Left forelimb (tissue), 1 donor: ENCODE results near the gene KLHL28.

ENCODE experiments used
- DNase-seq: peaks from one replicate; pipeline ENCODE4 v3.0.0-alpha.2; 2018; ENCODE audit warnings: low spot score

KLHL28 gene, protein sequence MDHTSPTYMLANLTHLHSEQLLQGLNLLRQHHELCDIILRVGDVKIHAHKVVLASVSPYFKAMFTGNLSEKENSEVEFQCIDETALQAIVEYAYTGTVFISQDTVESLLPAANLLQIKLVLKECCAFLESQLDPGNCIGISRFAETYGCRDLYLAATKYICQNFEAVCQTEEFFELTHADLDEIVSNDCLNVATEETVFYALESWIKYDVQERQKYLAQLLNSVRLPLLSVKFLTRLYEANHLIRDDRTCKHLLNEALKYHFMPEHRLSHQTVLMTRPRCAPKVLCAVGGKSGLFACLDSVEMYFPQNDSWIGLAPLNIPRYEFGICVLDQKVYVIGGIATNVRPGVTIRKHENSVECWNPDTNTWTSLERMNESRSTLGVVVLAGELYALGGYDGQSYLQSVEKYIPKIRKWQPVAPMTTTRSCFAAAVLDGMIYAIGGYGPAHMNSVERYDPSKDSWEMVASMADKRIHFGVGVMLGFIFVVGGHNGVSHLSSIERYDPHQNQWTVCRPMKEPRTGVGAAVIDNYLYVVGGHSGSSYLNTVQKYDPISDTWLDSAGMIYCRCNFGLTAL

DNA sequence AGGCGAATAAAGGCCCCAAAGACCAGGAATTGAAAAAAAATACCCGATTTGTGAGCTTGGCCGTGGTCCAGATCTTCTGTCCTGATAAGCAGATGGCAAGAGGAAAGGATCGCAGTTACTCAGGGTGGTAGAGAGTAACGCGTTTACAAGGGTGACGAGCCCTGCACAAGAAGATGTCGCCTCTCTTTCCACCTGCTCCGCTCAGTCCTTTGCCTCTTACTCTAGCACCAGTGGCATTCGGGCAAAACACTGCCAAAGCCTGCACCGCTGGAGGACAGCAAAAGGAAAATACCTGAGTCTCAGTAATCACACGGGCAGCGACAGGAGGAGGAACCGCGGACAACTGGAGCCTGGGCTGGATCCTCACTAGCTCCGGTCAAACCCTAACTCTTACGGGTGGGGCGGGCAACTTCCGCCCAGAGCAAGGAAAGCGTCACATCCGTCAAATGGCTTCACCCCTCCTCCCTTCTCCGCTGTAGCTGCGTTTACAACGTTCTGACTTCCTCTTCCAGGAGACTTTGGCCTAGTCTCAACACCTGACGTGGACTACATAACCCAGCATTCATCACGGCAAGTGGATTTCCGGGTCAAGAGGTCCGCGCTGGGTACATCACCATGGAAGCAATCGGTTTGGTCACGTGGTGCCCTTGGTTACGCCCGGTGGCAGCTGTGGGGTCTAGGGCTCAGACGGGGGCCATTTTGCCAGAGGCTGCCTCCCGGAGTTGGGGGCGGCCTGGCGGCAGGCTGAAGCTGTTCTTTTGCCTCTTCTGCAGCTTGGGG lies at the start of gene KLHL28, which contains the start of gene TOGARAM1:
KLHL28 (minus strand) TSS at position 394 of the 780 bp plus-strand sequence. CDS start 16,019 bp downstream, outside the sequence.
TOGARAM1 (plus strand) TSS at position 637 of the 780 bp plus-strand sequence. CDS start 232 bp downstream, outside the sequence.
- DNase-seq = peak; percentile 98

DNA sequence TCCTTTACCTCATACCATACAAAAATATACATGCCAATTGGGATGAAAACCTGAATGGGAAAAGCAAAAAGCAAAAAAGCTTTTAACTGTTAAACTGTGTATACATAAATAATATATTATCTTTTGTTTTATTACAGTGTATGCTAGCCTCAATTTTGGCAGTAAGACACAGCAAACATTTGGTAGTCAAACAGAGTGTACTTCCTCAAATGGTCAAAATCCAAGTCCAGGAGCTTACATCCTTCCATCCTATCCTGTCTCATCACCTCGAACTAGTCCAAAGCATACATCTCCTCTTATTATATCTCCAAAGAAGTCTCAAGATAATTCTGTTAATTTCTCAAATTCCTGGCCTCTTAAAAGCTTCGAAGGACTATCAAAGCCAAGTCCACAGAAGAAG lies 42.2 kb upstream of the KLHL28 start:
- no peak for DNase-seq

DNA sequence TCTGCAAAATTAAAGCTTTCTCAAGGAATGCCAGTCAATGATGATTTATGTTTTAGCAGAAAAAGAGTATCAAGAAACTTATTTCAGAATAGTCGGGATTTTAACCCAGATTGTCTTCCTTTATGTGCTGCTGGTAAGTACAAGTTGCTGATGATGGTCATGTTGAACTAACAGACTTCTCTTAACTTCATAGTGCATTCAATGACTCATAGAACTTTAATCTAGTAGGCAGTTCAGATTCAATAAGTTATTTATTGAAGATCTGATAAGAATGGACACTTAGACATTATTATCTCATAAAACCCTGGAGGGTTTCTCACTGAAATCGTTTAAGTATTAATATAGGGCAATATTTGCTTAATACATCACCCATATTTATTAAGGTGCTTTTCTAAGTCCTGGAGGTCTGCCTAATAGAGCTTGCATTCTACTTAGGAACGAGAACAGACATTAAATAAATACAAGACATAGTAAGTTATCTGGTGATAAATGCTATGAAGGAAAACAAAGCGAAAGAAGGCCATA lies 34.1 kb upstream of the KLHL28 start:
- no peak for DNase-seq

DNA sequence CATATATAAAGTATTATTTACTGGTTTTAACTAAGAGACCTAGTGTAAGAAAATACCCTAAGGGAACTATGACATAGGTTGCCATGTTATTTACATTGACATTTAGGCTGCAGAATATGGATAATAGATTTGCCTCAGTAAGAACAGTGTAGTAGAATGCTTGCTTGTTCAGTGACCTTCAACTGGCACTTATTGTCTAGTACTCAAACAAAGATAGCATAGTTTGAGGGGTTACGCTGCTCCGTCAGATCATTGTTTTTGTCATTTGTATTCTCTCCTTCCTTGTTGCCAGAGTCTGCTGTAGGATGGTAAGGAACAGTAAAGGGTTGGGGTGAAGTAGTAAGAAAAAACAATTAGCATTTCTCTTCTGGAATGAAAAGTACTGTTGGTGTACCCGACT lies 33.4 kb upstream of the KLHL28 start:
- DNase-seq = no peak

DNA sequence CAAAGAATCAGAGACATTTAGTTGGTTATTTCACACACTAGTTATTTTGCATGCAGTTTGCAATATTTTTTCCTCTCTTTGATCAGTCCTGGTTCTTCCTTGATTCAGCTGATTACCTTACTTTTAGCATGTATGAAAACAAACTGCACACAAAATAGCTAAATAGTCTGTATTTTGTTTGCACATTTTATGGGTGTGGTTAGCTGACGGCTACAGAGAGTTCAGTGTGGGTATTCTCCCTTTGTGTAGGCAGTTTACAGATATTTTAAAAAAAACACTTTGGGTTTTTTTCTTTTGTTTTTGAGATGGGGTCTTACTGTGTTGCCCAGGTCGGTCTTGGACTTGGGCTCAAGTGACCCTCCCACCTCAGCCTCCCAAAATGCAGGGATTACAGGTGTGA lies 28.8 kb upstream of the KLHL28 start:
- DNase-seq = no peak

DNA sequence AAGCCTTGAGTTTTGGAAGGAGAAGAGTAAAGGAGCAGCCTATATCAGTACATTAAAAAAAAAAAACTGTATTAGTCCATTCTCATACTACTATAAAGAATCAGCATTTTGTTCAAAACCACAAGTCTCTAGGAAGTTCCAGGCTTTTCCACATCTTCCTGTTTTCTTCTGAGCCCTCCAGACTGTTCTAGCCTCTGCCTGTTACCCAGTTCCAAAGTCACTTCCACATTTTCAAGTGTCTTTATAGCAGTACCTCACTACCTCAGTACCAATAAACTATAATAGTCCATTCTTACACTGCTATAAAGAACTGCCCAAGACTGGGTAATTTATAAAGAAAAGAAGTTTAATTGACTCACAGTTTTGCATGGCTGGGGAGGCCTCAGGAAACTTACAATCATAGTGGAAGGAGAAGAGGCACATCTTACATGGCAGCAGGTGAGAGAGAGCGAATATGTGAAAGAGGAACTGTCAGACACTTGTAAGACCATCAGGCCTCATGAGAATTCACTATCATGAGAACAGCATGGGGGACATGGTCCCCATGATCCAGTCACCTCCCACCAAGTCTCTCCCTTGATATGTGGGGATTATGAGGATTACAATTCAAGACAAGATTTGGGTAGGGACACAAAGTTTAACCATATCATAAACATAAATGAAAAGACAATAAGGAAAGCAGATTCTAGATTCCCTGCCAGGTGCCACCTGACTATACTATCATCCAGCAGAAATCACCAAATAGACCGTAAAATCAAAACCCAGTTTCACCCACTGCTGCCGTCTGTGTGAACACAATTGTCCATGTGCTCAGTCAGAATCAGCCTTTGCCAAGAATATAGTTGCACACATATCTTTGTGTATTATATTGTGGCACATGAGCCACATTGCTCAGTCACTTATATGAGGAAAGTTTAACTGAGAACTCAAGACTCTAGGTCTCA lies 28.0 kb upstream of the KLHL28 start:
- DNase-seq = no peak

DNA sequence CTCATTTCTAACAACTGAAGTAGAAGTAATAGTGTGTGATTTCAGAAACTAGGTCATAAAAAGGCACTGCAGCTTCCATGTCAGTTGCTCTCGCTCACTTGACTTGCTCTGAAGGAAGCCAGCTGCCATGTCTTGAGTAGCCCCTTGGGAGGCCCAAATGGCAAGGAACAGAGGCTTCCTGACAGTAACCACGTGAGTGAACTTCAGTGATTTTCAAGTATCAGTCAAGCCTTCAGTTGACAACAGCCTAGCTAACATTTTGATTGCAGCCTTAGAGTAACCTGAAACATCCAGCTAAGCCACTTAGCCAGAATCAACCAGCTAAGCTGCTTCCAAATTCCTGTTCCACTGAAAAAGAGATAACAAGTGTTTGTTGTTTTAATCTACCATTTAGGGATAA lies 26.9 kb upstream of the KLHL28 start:
- DNase-seq = no peak

DNA sequence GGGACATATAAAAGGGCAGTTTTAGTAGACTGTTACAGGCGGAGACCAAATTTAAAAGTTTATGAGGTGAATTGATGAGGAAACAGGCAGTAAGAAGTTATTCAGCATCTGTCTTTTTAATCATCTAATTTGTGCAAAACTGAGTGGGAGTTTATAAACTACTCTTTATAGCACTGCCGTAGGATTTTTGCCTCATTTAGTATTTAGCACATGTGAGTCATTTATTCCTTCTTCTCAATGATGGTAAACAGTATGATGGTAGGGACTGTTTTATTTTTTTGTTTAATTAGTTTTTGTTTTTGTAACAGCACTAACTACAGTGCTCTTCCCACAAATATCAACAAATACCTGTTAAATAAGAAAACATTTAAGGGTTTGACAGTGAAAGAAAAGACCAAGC lies 20.8 kb upstream of the KLHL28 start:
- no peak for DNase-seq

DNA sequence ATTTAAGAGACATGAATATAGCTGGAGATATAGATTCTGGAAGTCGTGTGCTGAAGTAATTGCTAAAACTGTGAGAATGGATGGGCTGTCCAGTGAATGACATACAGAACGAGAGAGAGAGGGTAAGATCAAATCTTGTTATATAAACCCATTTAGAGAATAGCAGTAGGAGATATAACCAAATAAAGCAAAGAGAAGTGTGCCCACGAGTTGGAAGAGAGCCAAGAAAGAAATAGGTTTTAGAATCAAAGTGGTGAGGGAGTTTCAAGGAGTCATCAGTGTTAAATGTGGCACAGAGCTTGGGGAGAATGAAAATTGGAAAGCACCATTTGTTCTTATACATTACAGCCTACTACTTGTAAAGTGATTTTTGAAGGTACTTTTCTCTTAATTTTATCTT lies 19.5 kb upstream of the KLHL28 start:
- DNase-seq = no peak

DNA sequence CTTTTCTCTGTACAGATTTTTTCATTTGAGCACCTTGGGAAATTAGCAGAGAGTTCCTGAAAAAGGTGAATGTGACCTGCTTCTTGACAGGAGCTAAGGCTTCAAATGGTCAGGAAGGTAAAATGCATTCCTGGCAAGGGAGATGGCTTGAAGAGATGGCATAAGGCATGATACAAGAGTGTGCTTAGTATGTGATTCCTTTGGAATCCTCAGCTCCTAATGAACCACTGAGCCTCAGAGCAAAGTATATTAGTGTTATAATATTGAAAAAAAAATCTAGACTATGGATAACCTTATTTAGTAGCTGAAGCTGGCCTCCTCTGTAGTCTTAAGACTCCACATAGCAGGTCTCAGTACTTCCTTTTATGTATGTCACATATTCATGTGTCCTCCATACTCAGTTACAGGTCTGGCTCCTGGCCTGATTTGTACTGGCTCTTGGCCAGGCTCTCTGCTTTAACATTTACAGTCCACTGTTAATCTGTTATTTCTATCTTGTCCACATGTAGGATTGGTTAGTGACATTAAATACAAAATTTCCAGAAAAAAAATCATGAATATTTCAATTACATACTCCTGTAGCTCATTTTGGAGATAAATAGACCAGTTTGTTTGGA lies 18.1 kb upstream of the KLHL28 start:
- no peak for DNase-seq

DNA sequence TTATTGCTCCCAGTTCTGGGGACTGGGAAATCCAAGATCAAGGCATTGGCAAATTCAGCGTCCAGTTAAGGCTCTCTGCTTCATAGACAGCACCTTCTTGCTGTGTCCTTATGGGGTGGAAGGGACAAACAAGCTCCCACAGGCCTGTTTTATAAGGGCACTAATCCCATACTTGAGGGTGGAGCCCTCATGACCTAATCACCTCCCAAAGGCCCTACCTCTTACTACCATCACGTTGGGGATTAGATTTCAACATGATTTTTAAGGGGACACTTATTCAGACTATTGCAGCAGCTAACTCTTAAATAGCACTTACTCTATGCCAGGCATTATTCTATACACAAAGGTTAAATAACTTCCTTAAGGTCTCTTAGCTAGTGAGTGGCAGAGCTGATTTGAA lies 17.5 kb upstream of the KLHL28 start:
- no peak for DNase-seq

DNA sequence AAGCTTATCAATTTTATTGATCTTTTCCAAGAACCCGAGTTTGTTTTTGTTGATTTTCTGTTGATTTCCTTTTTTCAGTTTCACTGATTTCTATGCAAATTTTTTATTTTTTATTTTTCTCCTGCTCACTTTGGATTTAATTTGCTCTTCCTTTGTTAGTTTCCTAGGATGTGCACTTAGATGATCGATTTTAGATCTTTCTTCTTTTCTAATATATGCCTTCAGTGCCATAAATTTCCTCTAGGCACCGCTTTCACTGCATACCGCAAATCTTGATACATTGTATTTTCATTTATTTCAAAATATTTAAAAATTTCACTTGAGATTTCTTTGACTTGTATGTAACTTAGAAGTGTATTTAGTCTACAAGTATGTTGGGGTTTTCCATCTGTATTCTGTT lies 9.7 kb upstream of the KLHL28 start:
- DNase-seq = no peak

DNA sequence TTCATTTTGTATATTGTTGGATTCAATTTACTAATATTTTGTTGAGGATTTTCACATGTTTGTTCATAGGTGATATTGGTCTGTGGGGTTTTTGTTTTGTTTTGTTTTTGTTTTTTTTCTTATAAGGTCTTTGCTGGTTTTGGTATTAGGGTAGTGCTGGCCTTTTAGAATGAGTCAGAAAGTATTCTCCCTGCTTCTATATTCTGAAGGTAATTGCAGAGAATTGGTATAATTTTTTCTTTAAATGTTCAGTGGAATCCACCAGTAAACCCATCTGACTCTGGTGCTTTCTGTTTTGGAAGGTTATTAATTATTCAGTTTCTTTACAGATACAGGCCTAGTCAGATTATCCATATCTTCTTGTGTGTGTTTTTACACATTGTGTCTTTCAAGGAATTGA lies 9.2 kb upstream of the KLHL28 start:
- DNase-seq = no peak

DNA sequence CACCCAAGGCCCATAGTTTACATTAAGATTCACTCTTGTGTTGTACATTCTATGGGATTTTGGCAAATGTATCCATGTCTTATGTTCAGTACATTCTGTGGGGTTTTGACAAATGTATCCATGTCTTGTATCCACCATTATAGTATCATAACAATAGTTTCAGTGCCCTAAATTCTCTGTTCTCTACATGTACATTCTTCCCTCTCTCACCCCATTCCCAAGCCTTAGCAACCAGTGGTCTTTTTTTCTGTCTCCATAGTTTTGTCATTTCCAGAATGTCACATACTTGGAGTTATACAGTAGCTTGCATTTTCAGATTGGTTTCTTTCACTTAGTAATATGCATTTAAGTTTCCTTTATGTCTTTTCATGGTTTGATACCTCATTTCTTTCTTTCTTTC lies 7.0 kb upstream of the KLHL28 start:
- no peak for DNase-seq

DNA sequence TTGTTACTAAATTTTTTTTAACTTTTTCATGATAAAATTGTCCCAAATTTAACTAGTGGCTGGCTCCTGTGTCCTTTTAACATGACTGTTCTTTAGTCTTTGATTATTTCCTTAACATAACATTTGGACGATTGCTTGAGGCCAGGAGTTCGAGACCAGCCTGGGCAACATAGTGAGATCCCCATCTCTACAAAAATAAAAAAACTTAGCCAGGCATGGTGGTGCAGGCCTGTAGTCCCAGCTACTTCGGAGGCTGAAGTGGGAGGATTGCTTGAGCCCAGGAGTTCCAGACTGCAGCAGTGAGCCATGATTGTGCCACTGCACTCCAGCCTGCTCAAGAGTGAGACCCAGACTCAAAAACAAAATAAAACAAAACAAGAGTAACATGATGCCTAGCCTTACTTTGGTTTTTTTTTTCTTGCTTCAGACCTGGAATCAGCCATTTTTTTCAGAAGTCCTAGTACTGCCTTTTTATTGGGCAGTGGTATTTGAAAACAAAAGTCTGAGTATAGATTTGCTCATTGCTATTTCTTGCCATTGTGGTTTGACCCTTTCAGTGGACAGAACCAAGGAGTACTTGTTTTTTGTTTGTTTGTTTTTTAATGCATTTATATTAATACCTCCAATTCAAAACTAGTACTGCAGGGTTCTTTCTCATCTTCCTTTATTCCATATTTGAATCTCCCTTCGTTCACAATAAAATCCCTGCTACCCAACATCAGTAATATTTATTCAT lies 5.0 kb upstream of the KLHL28 start:
- no peak for DNase-seq

DNA sequence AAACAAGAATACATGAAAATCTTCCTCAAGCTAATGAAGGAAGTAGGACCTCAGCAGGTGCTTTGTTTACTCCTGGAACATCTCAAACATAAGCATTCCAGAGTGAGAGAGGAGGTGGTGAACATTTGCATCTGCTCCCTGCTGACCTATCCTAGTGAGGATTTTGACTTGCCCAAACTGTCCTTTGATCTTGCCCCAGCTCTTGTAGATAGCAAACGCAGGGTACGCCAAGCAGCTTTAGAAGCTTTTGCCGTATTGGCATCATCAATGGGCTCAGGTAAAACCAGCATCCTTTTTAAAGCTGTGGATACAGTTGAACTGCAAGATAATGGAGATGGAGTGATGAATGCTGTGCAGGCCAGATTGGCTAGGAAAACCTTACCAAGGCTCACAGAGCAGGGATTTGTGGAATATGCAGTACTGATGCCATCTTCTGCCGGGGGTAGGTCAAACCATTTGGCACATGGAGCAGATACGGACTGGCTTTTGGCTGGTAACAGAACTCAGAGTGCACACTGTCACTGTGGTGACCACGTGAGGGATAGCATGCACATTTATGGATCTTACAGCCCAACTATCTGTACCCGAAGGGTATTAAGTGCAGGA lies 2.1 kb upstream of the KLHL28 start:
- DNase-seq = no peak

DNA sequence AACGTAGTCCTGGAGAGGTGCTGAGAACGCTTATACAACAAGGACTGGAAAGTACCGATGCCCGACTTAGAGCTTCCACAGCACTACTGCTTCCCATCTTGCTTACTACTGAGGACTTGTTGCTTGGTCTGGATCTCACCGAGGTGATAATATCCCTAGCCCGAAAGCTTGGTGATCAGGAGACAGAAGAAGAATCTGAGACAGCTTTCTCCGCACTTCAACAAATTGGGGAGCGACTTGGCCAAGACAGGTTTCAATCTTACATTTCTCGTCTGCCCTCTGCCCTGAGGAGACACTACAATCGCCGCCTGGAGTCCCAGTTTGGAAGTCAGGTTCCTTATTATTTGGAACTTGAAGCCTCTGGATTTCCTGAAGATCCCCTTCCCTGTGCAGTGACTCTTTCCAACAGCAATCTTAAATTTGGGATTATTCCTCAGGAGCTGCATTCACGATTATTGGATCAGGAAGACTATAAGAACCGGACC lies 1.3 kb upstream of the KLHL28 start:
- DNase-seq = no peak

DNA sequence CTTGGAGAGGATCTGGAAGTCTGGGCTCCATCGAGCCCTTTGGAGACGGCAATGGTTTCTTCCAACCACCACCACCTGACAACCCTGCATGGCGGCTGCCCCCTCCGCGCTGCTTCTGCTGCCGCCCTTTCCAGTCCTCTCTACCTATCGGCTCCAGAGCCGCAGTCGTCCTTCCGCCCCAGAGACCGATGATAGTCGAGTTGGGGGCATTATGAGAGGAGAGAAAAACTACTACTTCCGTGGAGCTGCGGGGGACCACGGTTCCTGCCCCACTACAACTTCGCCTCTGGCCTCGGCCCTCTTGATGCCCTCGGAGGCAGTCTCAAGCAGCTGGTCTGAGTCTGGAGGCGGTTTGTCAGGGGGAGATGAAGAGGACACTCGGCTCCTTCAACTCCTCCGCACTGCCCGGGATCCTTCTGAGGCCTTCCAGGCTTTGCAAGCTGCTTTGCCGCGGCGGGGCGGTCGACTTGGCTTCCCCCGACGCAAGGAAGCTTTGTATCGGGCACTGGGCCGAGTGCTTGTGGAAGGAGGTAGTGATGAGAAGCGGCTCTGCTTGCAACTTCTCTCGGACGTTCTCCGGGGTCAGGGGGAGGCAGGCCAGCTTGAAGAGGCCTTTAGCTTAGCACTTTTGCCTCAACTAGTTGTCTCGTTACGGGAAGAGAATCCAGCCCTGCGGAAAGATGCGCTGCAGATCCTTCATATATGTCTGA lies 742 bp upstream of the KLHL28 start:
- peak; percentile 80 for DNase-seq

DNA sequence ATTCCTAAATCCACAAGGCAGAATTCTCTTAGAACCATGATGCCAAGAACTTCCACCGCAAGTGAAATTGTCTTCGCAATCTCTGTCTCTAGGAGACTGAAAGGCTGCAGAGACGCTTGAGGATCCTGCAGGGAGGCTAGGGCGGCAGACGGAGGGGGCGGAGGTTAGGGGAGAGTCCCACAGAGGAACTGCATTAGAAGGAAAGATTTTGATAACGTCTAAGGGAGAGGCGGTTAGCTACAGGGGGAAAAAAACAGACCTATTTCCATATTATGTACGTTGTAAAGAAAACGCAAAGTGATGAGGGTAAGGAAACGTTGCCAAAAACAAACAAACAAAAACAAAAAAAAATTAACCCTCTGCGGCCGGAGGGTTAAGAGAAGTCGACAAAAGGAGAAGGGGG lies 595 bp downstream of the KLHL28 start:
- peak; percentile 71 for DNase-seq
